H9 (cell line): Measurements from ENCODE around the gene NACC2. TPM values are rescaled to one million over a fixed set of nuclear protein-coding genes. Genes with fewer than 3 reads are reported as not detected.

Experiments used
- DNase-seq: peaks from one replicate; pipeline ENCODE4 v3.0.0-alpha.2; 2017
- H2AFZ ChIP-seq: one replicate; pipeline ENCODE4 v1.6.1; 2013; ENCODE audit warnings: mild to moderate bottlenecking, low read length, control low read depth, moderate library complexity
- H2AK5ac ChIP-seq: 2 replicates; pipeline ENCODE4 v1.6.1; 2013; ENCODE audit warnings: low read length, control low read depth, mixed read lengths; ENCODE audit not compliant: insufficient read length
- H2BK120ac ChIP-seq: one replicate; pipeline ENCODE4 v1.6.1; 2013; ENCODE audit warnings: low read depth, mild to moderate bottlenecking, low read length, control low read depth, inconsistent platforms; ENCODE audit not compliant: poor library complexity, severe bottlenecking
- H2BK12ac ChIP-seq: 2 replicates; pipeline ENCODE4 v1.6.1; 2013; ENCODE audit warnings: low read length, control low read depth, mixed read lengths, low read depth; ENCODE audit not compliant: insufficient read length
- H2BK15ac ChIP-seq: 2 replicates; pipeline ENCODE4 v1.6.1; 2013; ENCODE audit warnings: low read depth, low read length, control low read depth
- H2BK20ac ChIP-seq: one replicate; pipeline ENCODE4 v1.6.1; 2013; ENCODE audit warnings: low read depth, mild to moderate bottlenecking, low read length, control low read depth, inconsistent platforms; ENCODE audit not compliant: poor library complexity, severe bottlenecking
- H2BK5ac ChIP-seq: 2 replicates; pipeline ENCODE4 v1.6.1; 2013; ENCODE audit warnings: low read length, control low read depth, mixed read lengths; ENCODE audit not compliant: insufficient read length
- H3K14ac ChIP-seq: 2 replicates; pipeline ENCODE4 v1.6.1; 2013; ENCODE audit warnings: low read length, control low read depth; ENCODE audit not compliant: insufficient read depth
- H3K18ac ChIP-seq: 2 replicates; pipeline ENCODE4 v1.6.1; 2013; ENCODE audit warnings: low read depth, mild to moderate bottlenecking, mixed read lengths, low read length, control low read depth; ENCODE audit not compliant: insufficient read length
- H3K23ac ChIP-seq: 2 replicates; pipeline ENCODE4 v1.6.1; 2013; ENCODE audit warnings: low read length, control low read depth, mixed read lengths, low read depth; ENCODE audit not compliant: insufficient read length
- H3K23me2 ChIP-seq: 2 replicates; pipeline ENCODE4 v1.6.1; 2013; ENCODE audit warnings: low read depth, mild to moderate bottlenecking, mixed read lengths, low read length, control low read depth; ENCODE audit not compliant: insufficient read length, poor library complexity, severe bottlenecking
- H3K27ac ChIP-seq: 2 replicates; pipeline ENCODE4 v1.5.1; 2013; ENCODE audit warnings: low read length, control low read depth, mixed read lengths, low read depth; ENCODE audit not compliant: insufficient read length
- H3K27me3 ChIP-seq: 2 replicates; pipeline ENCODE4 v1.6.1; 2013; ENCODE audit warnings: low read length, control low read depth, inconsistent platforms; ENCODE audit not compliant: insufficient read depth
- H3K4ac ChIP-seq: 2 replicates; pipeline ENCODE4 v1.6.1; 2013; ENCODE audit warnings: low read depth, mild to moderate bottlenecking, control low read depth, inconsistent platforms, low read length, moderate library complexity
- H3K4me1 ChIP-seq: 2 replicates; pipeline ENCODE4 v1.6.1; 2013; ENCODE audit warnings: low read length, control low read depth, inconsistent platforms; ENCODE audit not compliant: insufficient read depth
- H3K4me2 ChIP-seq: 2 replicates; pipeline ENCODE4 v1.6.1; 2013; ENCODE audit warnings: low read length, control low read depth, mixed read lengths; ENCODE audit not compliant: insufficient read length, insufficient read depth
- H3K56ac ChIP-seq: 2 replicates; pipeline ENCODE4 v1.6.1; 2013; ENCODE audit warnings: low read depth, mild to moderate bottlenecking, mixed read lengths, low read length, control low read depth; ENCODE audit not compliant: insufficient read length
- H3K79me1 ChIP-seq: 2 replicates; pipeline ENCODE4 v1.6.1; 2013; ENCODE audit warnings: low read depth, mild to moderate bottlenecking, moderate library complexity, low read length, control low read depth, inconsistent platforms; ENCODE audit not compliant: insufficient read depth, poor library complexity, severe bottlenecking
- H3K79me2 ChIP-seq: 2 replicates; pipeline ENCODE4 v1.6.1; 2013; ENCODE audit warnings: low read length, control low read depth, inconsistent platforms; ENCODE audit not compliant: insufficient read depth
- H3K9ac ChIP-seq: 2 replicates; pipeline ENCODE4 v1.6.1; 2013; ENCODE audit warnings: low read length, control low read depth, mixed read lengths; ENCODE audit not compliant: insufficient read length; ENCODE audit errors: extremely low read depth
- H3K9me3 ChIP-seq: one replicate; pipeline ENCODE4 v1.6.1; 2013; ENCODE audit warnings: low read depth, low read length, inconsistent platforms; ENCODE audit not compliant: control insufficient read depth
- H3T11ph ChIP-seq: one replicate; pipeline ENCODE4 v1.6.1; 2013; ENCODE audit warnings: mild to moderate bottlenecking, low read length, control low read depth, inconsistent platforms
- H4K20me1 ChIP-seq: one replicate; pipeline ENCODE4 v1.6.1; 2013; ENCODE audit not compliant: control insufficient read depth, insufficient read length, insufficient read depth
- H4K5ac ChIP-seq: 2 replicates; pipeline ENCODE4 v1.6.1; 2013; ENCODE audit warnings: low read depth, mild to moderate bottlenecking, mixed read lengths, low read length, control low read depth; ENCODE audit not compliant: insufficient read length
- H4K8ac ChIP-seq: replicated peaks from 2 replicates; pipeline ENCODE4 v1.6.1; 2013; ENCODE audit warnings: low read length, control low read depth, mixed read lengths, low read depth; ENCODE audit not compliant: insufficient read length
- H4K91ac ChIP-seq: 2 replicates; pipeline ENCODE4 v1.6.1; 2013; ENCODE audit warnings: low read depth, mild to moderate bottlenecking, moderate library complexity, mixed read lengths, low read length, control low read depth; ENCODE audit not compliant: insufficient read length
- H3K27ac Mint-ChIP-seq, 3 experiments: 2 replicates in 2 of 3; 3 replicates in 1 of 3; pipeline ENCODE4 v1.8.0; 2020 to 2021; ENCODE audit warnings: mixed read lengths in 3 of 3, mild to moderate bottlenecking in 1 of 3, moderate library complexity in 1 of 3
- H3K27me3 Mint-ChIP-seq: 2 replicates; pipeline ENCODE4 v1.8.0; 2021; ENCODE audit warnings: low read depth, mild to moderate bottlenecking, moderate library complexity, mixed read lengths
- H3K36me3 Mint-ChIP-seq, 3 experiments: 2 replicates in 2 of 3; 3 replicates in 1 of 3; pipeline ENCODE4 v1.8.0; 2020 to 2021; ENCODE audit warnings: low read depth in 3 of 3, mixed read lengths in 3 of 3; ENCODE audit not compliant: insufficient read depth in 1 of 3
- H3K4me1 Mint-ChIP-seq, 2 experiments: 2 replicates each; pipeline ENCODE4 v1.8.0; 2020; ENCODE audit warnings: mixed read lengths in 2 of 2
- H3K4me3 Mint-ChIP-seq, 2 experiments: 2 replicates in 1 of 2; 3 replicates in 1 of 2; pipeline ENCODE4 v1.8.0; 2020 to 2021; ENCODE audit warnings: mild to moderate bottlenecking in 2 of 2, mixed read lengths in 2 of 2, moderate library complexity in 1 of 2
- H3K9me3 Mint-ChIP-seq, 2 experiments: 2 replicates in 1 of 2; 3 replicates in 1 of 2; pipeline ENCODE4 v1.8.0; 2020; ENCODE audit warnings: mild to moderate bottlenecking in 2 of 2, mixed read lengths in 2 of 2, moderate library complexity in 1 of 2
- CTCF ChIP-seq: fragments of 200-600 bp; sonication (generic); conservative IDR thresholded peaks from 3 replicates; pipeline ENCODE4 v1.8.0; 2021; ENCODE audit warnings: antibody characterized with exemption, mild to moderate bottlenecking
- WGBS: extraction: QIAGEN DNeasy Blood & Tissue Kit; methylation state at CpG from one replicate; pipeline ENCODE4 v1.1.7; 2013; ENCODE audit warnings: missing lambda C conversion rate, low lambda C conversion rate, mixed read lengths; ENCODE audit not compliant: insufficient read length; ENCODE audit errors: extremely low coverage; 5-methylcytosine and 5-hydroxymethylcytosine counted together
- total RNA-seq: library from RNA; stranded (reverse); gene quantifications from 2 replicates; pipeline ENCODE4 v1.2.1, GENCODE V29; 2021

The NACC2 gene
- total RNA-seq, 1 experiment from 2014 or later: 11.5 TPM

GRCh38 chr9:135991771-135992170, 103.3 kb downstream of the NACC2 start:
- H3K4me3 Mint-ChIP-seq: no peak overlapping the region
- H3K9me3 Mint-ChIP-seq: no peaks in the 10 kb centered on the region
- H2BK15ac ChIP-seq: no peak overlapping the region
- no peaks in the 10 kb centered on the region for H3K9me3 ChIP-seq
- no peak overlapping the region for H3K14ac ChIP-seq
- H4K8ac ChIP-seq: no peak overlapping the region
- no peak overlapping the region for H3K9ac ChIP-seq
- no peak overlapping the region for H3K23ac ChIP-seq
- H3K27me3 Mint-ChIP-seq: no peaks in the 10 kb centered on the region
- H3K27ac Mint-ChIP-seq: no peak overlapping the region
- H3T11ph ChIP-seq: no peak overlapping the region
- H4K20me1 ChIP-seq: no peaks in the 10 kb centered on the region
- TF ChIP-seq CTCF: no peak
- H3K56ac ChIP-seq: no peak overlapping the region
- H3K36me3 Mint-ChIP-seq: no peaks in the 10 kb centered on the region
- H3K18ac ChIP-seq: no peak overlapping the region
- H2BK12ac ChIP-seq: no peak overlapping the region
- no CpG with 5 or more reads among the region's 18 CpGs for WGBS
- H3K23me2 ChIP-seq: no peaks in the 10 kb centered on the region
- no peak overlapping the region for H3K4ac ChIP-seq
- no peak overlapping the region for H2BK5ac ChIP-seq
- no peak overlapping the region for H2BK20ac ChIP-seq
- no peak overlapping the region for H3K27ac ChIP-seq
- H3K4me1 Mint-ChIP-seq: peaks cover 14 to 38% of the 10 kb centered on the region in 2 experiments
- H2AK5ac ChIP-seq: no peak overlapping the region
- no peak for DNase-seq
- no peak overlapping the region for H2BK120ac ChIP-seq
- H3K79me2 ChIP-seq: no peaks in the 10 kb centered on the region
- H3K4me2 ChIP-seq: no peak overlapping the region
- no peaks in the 10 kb centered on the region for H3K4me1 ChIP-seq
- H3K79me1 ChIP-seq: no peaks in the 10 kb centered on the region
- no peak overlapping the region for H4K91ac ChIP-seq
- no peak overlapping the region for H4K5ac ChIP-seq
- no peaks in the 10 kb centered on the region for H3K27me3 ChIP-seq
- H2AFZ ChIP-seq: no peak overlapping the region
